ENCODE measurements around the gene FYB1.

The FYB1 gene

GRCh38 chr5:39093352-39093751, 126.0 kb downstream of the FYB1 start:
- no peak overlapping the region for H3K27ac Mint-ChIP-seq
- H3K9me3 Mint-ChIP-seq: no peaks in the 10 kb centered on the region
- ATAC-seq: no peak
- no peak for DNase-seq
- H3K4me1 Mint-ChIP-seq: peaks cover 6% of the 10 kb centered on the region
- peaks cover 8% of the 10 kb centered on the region for H3K27me3 Mint-ChIP-seq
- H3K4me3 Mint-ChIP-seq: no peak overlapping the region

- no peaks in the 10 kb centered on the region for H3K9me3 Mint-ChIP-seq
These were observed 126.6 kb downstream of the FYB1 start for GRCh38 chr5:39092581-39093351.

GRCh38 chr5:39091940-39092580, 127.3 kb downstream of the FYB1 start:
- H3K4me3 Mint-ChIP-seq: no peak overlapping the region
- H3K27me3 Mint-ChIP-seq: peaks cover 11% of the 10 kb centered on the region
- ATAC-seq: no peak
- no peak overlapping the region for H3K27ac Mint-ChIP-seq
- H3K4me1 Mint-ChIP-seq: peaks cover 6% of the 10 kb centered on the region
- H3K9me3 Mint-ChIP-seq: no peaks in the 10 kb centered on the region
- DNase-seq: no peak

More at GRCh38 chr5:39092581-39093351, 126.6 kb downstream of the FYB1 start:
- Mint-ChIP-seq H3K4me1 (peaks cover 6% of the 10 kb centered on the region), H3K27ac (no peak overlapping the region), H3K27me3 (peaks cover 9% of the 10 kb centered on the region), H3K4me3 (no peak overlapping the region)
- DNase-seq (no peak), ATAC-seq (no peak)

GRCh38 chr5:39083968-39084367, 135.4 kb downstream of the FYB1 start:
- Mint-ChIP-seq H3K27me3 (peaks cover 39% of the 10 kb centered on the region), H3K4me3 (no peak overlapping the region), H3K9me3 (peaks cover 7 to 11% of the 10 kb centered on the region in 2 donors), H3K27ac (no peak overlapping the region), H3K4me1 (peaks cover 4% of the 10 kb centered on the region)
- ATAC-seq (no peak), DNase-seq (no peak)

- Mint-ChIP-seq H3K27ac (no peak overlapping the region), H3K27me3 (peaks cover 32% of the 10 kb centered on the region), H3K9me3 (peaks cover 7 to 11% of the 10 kb centered on the region in 2 donors), H3K4me3 (no peak overlapping the region), H3K4me1 (peaks cover 4% of the 10 kb centered on the region)
- DNase-seq (no peak), ATAC-seq (no peak)
These were observed 136.4 kb downstream of the FYB1 start for GRCh38 chr5:39082995-39083394.

- H3K4me3 Mint-ChIP-seq: no peak overlapping the region
- H3K9me3 Mint-ChIP-seq: peaks cover 7 to 11% of the 10 kb centered on the region in 2 donors
- peak in 1 of 2 donors; percentile 44 for DNase-seq
- H3K4me1 Mint-ChIP-seq: peaks cover 11% of the 10 kb centered on the region
- peak; percentile 68 for ATAC-seq
- no peak overlapping the region for H3K27ac Mint-ChIP-seq
- H3K27me3 Mint-ChIP-seq: peaks cover 37% of the 10 kb centered on the region
These were observed 138.7 kb downstream of the FYB1 start for GRCh38 chr5:39080597-39081204.

GRCh38 chr5:39080168-39080567, 139.2 kb downstream of the FYB1 start:
- ATAC-seq (no peak), DNase-seq (no peak)
- Mint-ChIP-seq H3K9me3 (peaks cover 7 to 11% of the 10 kb centered on the region in 2 donors), H3K27ac (no peak overlapping the region), H3K4me1 (peaks cover 15% of the 10 kb centered on the region), H3K27me3 (peaks cover 37% of the 10 kb centered on the region), H3K4me3 (no peak overlapping the region)

- H3K27me3 Mint-ChIP-seq: peaks cover 37% of the 10 kb centered on the region
- H3K27ac Mint-ChIP-seq: no peak overlapping the region
- H3K4me1 Mint-ChIP-seq: peaks cover 16% of the 10 kb centered on the region
These were observed 140.2 kb downstream of the FYB1 start for GRCh38 chr5:39079147-39079546.

GRCh38 chr5:39076757-39077728, 142.3 kb downstream of the FYB1 start:
- H3K4me3 Mint-ChIP-seq: peak overlapping the region in 1 of 2 donors; percentile 45
- ATAC-seq: no peak

More at GRCh38 chr5:39079147-39079546, 140.2 kb downstream of the FYB1 start:
- Mint-ChIP-seq H3K9me3 (peaks cover 7 to 11% of the 10 kb centered on the region in 2 donors), H3K4me3 (no peak overlapping the region)
- DNase-seq (no peak), ATAC-seq (no peak)

GRCh38 chr5:39076101-39076756, 143.1 kb downstream of the FYB1 start:
- Mint-ChIP-seq H3K27ac (no peak overlapping the region), H3K4me1 (peaks cover 19% of the 10 kb centered on the region), H3K4me3 (no peak overlapping the region), H3K9me3 (no peaks in the 10 kb centered on the region), H3K27me3 (peaks cover 22% of the 10 kb centered on the region)
- DNase-seq (no peak), ATAC-seq (no peak)

More at GRCh38 chr5:39076757-39077728, 142.3 kb downstream of the FYB1 start:
- Mint-ChIP-seq H3K9me3 (peaks cover under 1% of the 10 kb centered on the region in 2 donors), H3K4me1 (peaks cover 16% of the 10 kb centered on the region), H3K27ac (no peak overlapping the region), H3K27me3 (peaks cover 27% of the 10 kb centered on the region)
- no peak for DNase-seq

GRCh38 chr5:39074017-39074814, 145.1 kb downstream of the FYB1 start, which contains the start of gene RICTOR:
RICTOR (minus strand) TSS chr5:39074399; CDS start chr5:39074377, 22 bp downstream.
- ATAC-seq (peak; percentile 84), DNase-seq (peak; percentile 92 to 93)
- Mint-ChIP-seq H3K27ac (peak within 1 kb of the TSS; percentile 96 to 98), H3K27me3 (peaks cover 13% of the 10 kb centered on the region), H3K4me1 (peaks cover 19% of the 10 kb centered on the region), H3K4me3 (peak within 1 kb of the TSS; percentile 90 to 98), H3K9me3 (no peaks in the 10 kb centered on the region)

GRCh38 chr5:39073767-39074016, 145.7 kb downstream of the FYB1 start:
- peak; percentile 59 for ATAC-seq
- DNase-seq: no peak
- H3K4me1 Mint-ChIP-seq: peaks cover 19% of the 10 kb centered on the region
- H3K4me3 Mint-ChIP-seq: peak overlapping the region; percentile 90 to 92
- H3K27me3 Mint-ChIP-seq: peaks cover 13% of the 10 kb centered on the region
- no peaks in the 10 kb centered on the region for H3K9me3 Mint-ChIP-seq
- H3K27ac Mint-ChIP-seq: peak overlapping the region; percentile 92 to 94

GRCh38 chr5:39072925-39073766, 146.2 kb downstream of the FYB1 start:
- H3K9me3 Mint-ChIP-seq: no peaks in the 10 kb centered on the region
- peaks cover 19% of the 10 kb centered on the region for H3K4me1 Mint-ChIP-seq
- peak overlapping the region; percentile 92 to 94 for H3K27ac Mint-ChIP-seq
- peak; percentile 76 to 91 for DNase-seq
- peak overlapping the region; percentile 90 to 92 for H3K4me3 Mint-ChIP-seq
- peak; percentile 80 for ATAC-seq
- peaks cover 13% of the 10 kb centered on the region for H3K27me3 Mint-ChIP-seq

Measured in stimulated activated naive CD8-positive, alpha-beta T cell treated with anti-CD3 and anti-CD28 coated beads, Interleukin-15, amount 100 ng/mL, for 72 hours (primary cell).